SH-SY5Y (cell line): Measurements from ENCODE around the gene HMGB4.

ENCODE experiments used
- GATA2 ChIP-seq: IDR thresholded peaks from 2 replicates; pipeline ENCODE4 v1.6.1; 2011; ENCODE audit warnings: mild to moderate bottlenecking, low read depth, low read length
- GATA3 ChIP-seq: IDR thresholded peaks from 2 replicates; pipeline ENCODE4 v1.6.1; 2011; ENCODE audit warnings: low read depth, mild to moderate bottlenecking, low read length, moderate library complexity

- TF ChIP-seq GATA3 (no peak), GATA2 (no peak)
Observed at GRCh38 chr1:33863779-33864178, at the start of gene HMGB4.
